Suprapubic skin (tissue), 4 donors: Measurements from ENCODE around the gene NR1D2. TPM values are rescaled to one million over a fixed set of nuclear protein-coding genes. Genes with fewer than 3 reads are reported as not detected.

Experiments used
- DNase-seq, 2 donors: peaks; one replicate each; pipeline ENCODE4 v3.0.0-alpha.2; 2019; ENCODE audit warnings: low spot score in 2 of 2
- H3K27ac ChIP-seq: fragments of 200-600 bp; sonication (generic); one replicate; pipeline ENCODE4 v1.5.1; 2019
- H3K27me3 ChIP-seq: fragments of 200-600 bp; sonication (generic); one replicate; pipeline ENCODE4 v1.5.1; 2019
- H3K36me3 ChIP-seq: fragments of 200-600 bp; sonication (generic); one replicate; pipeline ENCODE4 v1.5.1; 2019
- H3K4me1 ChIP-seq: fragments of 200-600 bp; sonication (generic); one replicate; pipeline ENCODE4 v1.5.1; 2019
- H3K4me3 ChIP-seq: fragments of 200-600 bp; sonication (generic); one replicate; pipeline ENCODE4 v1.5.1; 2019; ENCODE audit warnings: mild to moderate bottlenecking
- H3K9me3 ChIP-seq: fragments of 200-600 bp; sonication (generic); one replicate; pipeline ENCODE4 v1.5.1; 2019
- CTCF ChIP-seq, 2 donors: fragments of 200-600 bp in 1 of 2; fragments of 450-650 bp in 1 of 2; sonication (generic) in 1 of 2; IDR thresholded peaks; one replicate each; pipeline ENCODE4 v1.5.1; 2016 to 2019; ENCODE audit warnings: antibody characterized with exemption in 2 of 2, mild to moderate bottlenecking in 1 of 2, moderate library complexity in 1 of 2
- EP300 ChIP-seq: sonication (generic); formaldehyde crosslinking; IDR thresholded peaks from one replicate; pipeline ENCODE4 v1.6.1; 2017; ENCODE audit warnings: antibody characterized with exemption
- POLR2A ChIP-seq, 2 donors: fragments of 450-650 bp; IDR thresholded peaks; one replicate each; pipeline ENCODE4 v1.6.1; 2017; ENCODE audit warnings: antibody characterized with exemption in 2 of 2, mild to moderate bottlenecking in 2 of 2, moderate library complexity in 2 of 2
- POLR2AphosphoS5 ChIP-seq, 3 donors: sonication (generic); formaldehyde crosslinking; IDR thresholded peaks; one replicate each; pipeline ENCODE4 v1.6.1; 2017; ENCODE audit warnings: antibody characterized with exemption in 3 of 3
- WGBS: methylation state at CpG from one replicate; pipeline ENCODE4 v1.1.5; 2018; 5-methylcytosine and 5-hydroxymethylcytosine counted together
- total RNA-seq, 4 donors: library from RNA; depleted of rRNA; stranded (reverse); fragments of >200 nt; gene quantifications; one replicate each; pipeline ENCODE4 v1.1.0, GENCODE V29; 2016

Gene NR1D2
- total RNA-seq, 4 donors from 2014 or later, result 24.4 to 44.1 (median 39.1) TPM

DNA sequence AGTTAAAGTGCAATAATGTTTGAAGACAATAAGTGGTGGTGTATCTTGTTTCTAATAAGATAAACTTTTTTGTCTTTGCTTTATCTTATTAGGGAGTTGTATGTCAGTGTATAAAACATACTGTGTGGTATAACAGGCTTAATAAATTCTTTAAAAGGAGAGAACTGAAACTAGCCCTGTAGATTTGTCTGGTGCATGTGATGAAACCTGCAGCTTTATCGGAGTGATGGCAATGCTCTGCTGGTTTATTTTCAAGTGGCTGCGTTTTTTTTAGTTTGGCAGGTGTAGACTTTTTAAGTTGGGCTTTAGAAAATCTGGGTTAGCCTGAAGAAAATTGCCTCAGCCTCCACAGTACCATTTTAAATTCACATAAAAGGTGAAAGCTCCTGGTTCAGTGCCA lies 25.5 kb upstream of the NR1D2 start:
- Histone ChIP-seq H3K27ac (no peak overlapping the region), H3K27me3 (no peaks in the 10 kb centered on the region), H3K4me1 (peaks cover 33% of the 10 kb centered on the region), H3K4me3 (no peak overlapping the region), H3K9me3 (no peaks in the 10 kb centered on the region), H3K36me3 (peaks cover 42% of the 10 kb centered on the region)
- no peak for DNase-seq
- TF ChIP-seq CTCF (IDR thresholded peaks at IDR 0.05) (no peak), POLR2A (IDR thresholded peaks at IDR 0.05) (no peak), EP300 (no peak)
- WGBS, result 70% methylated on average over 2 of the region's 2 CpGs

DNA sequence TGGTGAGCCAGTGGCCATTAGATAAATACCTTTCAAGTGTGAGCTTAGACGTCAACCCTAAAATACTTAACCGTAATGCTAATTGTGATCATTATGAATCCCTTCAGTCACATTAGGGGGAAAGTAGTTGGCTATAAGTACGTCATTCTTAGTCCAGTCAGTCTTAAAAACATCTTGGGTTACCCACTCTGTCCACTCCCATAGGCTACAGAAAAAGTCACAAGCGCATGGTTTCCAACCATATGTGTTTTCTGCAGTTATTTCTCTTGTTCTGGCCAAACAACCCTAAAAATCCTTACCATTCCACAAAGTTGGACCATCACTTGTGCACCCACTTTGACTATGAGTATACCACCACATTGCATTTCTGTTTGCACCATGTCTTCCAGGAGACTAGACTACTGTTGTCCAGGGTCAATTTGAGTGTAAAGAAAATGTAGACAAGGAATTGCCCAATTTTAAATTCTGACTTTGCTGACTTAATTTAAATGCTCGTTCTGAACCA lies 24.9 kb upstream of the NR1D2 start:
- Histone ChIP-seq H3K4me3 (no peak overlapping the region), H3K4me1 (peaks cover 32% of the 10 kb centered on the region), H3K27ac (no peak overlapping the region), H3K9me3 (no peaks in the 10 kb centered on the region), H3K36me3 (peaks cover 42% of the 10 kb centered on the region), H3K27me3 (no peaks in the 10 kb centered on the region)
- 85% methylated on average over 5 of the region's 5 CpGs for WGBS
- TF ChIP-seq POLR2AphosphoS5 (IDR thresholded peaks at IDR 0.05), result no peak
- TF ChIP-seq EP300, result no peak
- DNase-seq, result no peak

DNA sequence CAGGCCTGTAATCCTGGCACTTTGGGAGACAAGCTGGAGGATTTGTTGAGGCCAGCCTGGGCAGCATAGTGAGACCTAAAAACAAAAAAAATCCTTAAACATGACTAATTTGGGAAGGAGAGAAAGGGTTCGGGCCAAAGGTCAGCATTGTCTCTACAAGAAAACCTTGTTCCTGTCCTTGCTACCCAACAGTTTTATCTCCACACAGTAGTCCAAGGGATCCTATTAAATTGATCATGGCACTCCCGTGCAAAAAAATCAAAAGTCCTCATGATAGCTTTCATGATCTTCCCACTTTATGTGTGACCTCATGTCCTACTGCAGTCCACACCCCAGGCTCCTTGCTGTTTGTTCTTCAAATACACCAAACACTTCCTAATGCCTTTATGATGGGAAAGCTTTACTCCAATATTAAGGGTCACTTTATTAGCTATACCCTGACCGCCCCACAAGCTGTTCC lies 24.0 kb upstream of the NR1D2 start:
- H3K36me3 ChIP-seq, result peaks cover 42% of the 10 kb centered on the region
- 78% methylated on average over 3 of the region's 3 CpGs for WGBS
- DNase-seq, result peak in 1 of 2 donors; percentile 41
- H3K27ac ChIP-seq, result no peak overlapping the region
- TF ChIP-seq EP300, result no peak
- no peak for TF ChIP-seq CTCF (IDR thresholded peaks at IDR 0.05)
- TF ChIP-seq POLR2AphosphoS5 (IDR thresholded peaks at IDR 0.05), result no peak
- no peak for TF ChIP-seq POLR2A (IDR thresholded peaks at IDR 0.05)
- H3K9me3 ChIP-seq, result no peaks in the 10 kb centered on the region
- no peak overlapping the region for H3K4me3 ChIP-seq
- H3K27me3 ChIP-seq, result no peaks in the 10 kb centered on the region
- H3K4me1 ChIP-seq, result peaks cover 23% of the 10 kb centered on the region

DNA sequence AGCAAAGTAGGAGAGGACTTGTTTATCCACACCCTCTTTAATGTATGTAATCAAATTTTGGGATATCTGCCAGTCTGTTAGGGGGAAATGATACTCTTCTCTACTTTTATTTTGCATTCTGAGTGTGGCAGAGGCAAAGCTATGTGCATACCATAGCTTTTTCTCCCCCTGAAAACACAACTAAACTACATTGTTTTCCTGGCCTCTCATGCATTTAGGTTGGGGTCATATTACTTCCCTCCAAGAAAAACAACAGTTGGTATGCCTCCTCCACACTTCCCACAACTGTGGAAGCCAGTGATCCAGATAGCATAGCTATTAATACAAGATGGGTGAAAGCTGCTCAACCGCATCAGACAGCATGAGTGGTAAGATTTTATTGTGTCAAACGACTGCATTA lies 21.3 kb upstream of the NR1D2 start:
- Histone ChIP-seq H3K36me3 (peaks cover 36% of the 10 kb centered on the region), H3K4me1 (peaks cover 24% of the 10 kb centered on the region), H3K9me3 (no peaks in the 10 kb centered on the region), H3K4me3 (no peak overlapping the region), H3K27me3 (no peaks in the 10 kb centered on the region), H3K27ac (no peak overlapping the region)
- no peak for DNase-seq
- TF ChIP-seq POLR2AphosphoS5 (IDR thresholded peaks at IDR 0.05), result no peak
- TF ChIP-seq POLR2A (IDR thresholded peaks at IDR 0.05), result no peak
- no peak for TF ChIP-seq CTCF (IDR thresholded peaks at IDR 0.05)
- TF ChIP-seq EP300, result no peak
- 92% methylated on average over 2 of the region's 2 CpGs for WGBS

- Histone ChIP-seq H3K4me3 (no peak overlapping the region), H3K27ac (no peak overlapping the region), H3K27me3 (no peaks in the 10 kb centered on the region), H3K9me3 (no peaks in the 10 kb centered on the region), H3K4me1 (peaks cover 12% of the 10 kb centered on the region), H3K36me3 (peaks cover 14% of the 10 kb centered on the region)
- 96% methylated on average over 7 of the region's 7 CpGs for WGBS
- DNase-seq, result no peak
- TF ChIP-seq POLR2A (IDR thresholded peaks at IDR 0.05) (no peak), CTCF (IDR thresholded peaks at IDR 0.05) (no peak), EP300 (no peak), POLR2AphosphoS5 (IDR thresholded peaks at IDR 0.05) (no peak)
Observed at GRCh38 chr3:23926246-23926645, 18.8 kb upstream of the NR1D2 start.

GRCh38 chr3:23926736-23927135 lies 18.4 kb upstream of the NR1D2 start:
- peaks cover 11% of the 10 kb centered on the region for H3K36me3 ChIP-seq
- no peaks in the 10 kb centered on the region for H3K27me3 ChIP-seq
- peaks cover 12% of the 10 kb centered on the region for H3K4me1 ChIP-seq
- no peak overlapping the region for H3K4me3 ChIP-seq
- TF ChIP-seq POLR2A (IDR thresholded peaks at IDR 0.05) (no peak), EP300 (no peak), POLR2AphosphoS5 (IDR thresholded peaks at IDR 0.05) (no peak), CTCF (IDR thresholded peaks at IDR 0.05) (no peak)
- H3K9me3 ChIP-seq, result no peaks in the 10 kb centered on the region
- no peak overlapping the region for H3K27ac ChIP-seq
- DNase-seq, result no peak
- 87% methylated on average over 3 of the region's 3 CpGs for WGBS
